SK-N-SH (cell line): ENCODE results near the gene RAD1.

Source experiments
- CHD2 ChIP-seq: fragments of 150-350 bp; IDR thresholded peaks from 2 replicates; pipeline ENCODE4 v1.6.1; 2018; ENCODE audit warnings: low read length; ENCODE audit not compliant: partially characterized antibody
- ELF1 ChIP-seq: IDR thresholded peaks from 2 replicates; pipeline ENCODE4 v1.4.0; 2012
- EP300 ChIP-seq, 2 experiments: IDR thresholded peaks; 2 replicates each; pipeline versions ENCODE4 v1.4.0 to v1.6.1; 2012; ENCODE audit warnings: borderline replicate concordance in 1 of 2, low read depth in 1 of 2, low read length in 1 of 2
- EZH2phosphoT487 ChIP-seq: fragments of 200-600 bp; sonication (generic); IDR thresholded peaks from 2 replicates; pipeline ENCODE4 v1.6.1; 2017; ENCODE audit warnings: low read depth, mixed run types, mild to moderate bottlenecking, antibody characterized with exemption, moderate library complexity, borderline replicate concordance
- FOXM1 ChIP-seq: IDR thresholded peaks from 2 replicates; pipeline ENCODE4 v1.4.0; 2012; ENCODE audit warnings: low read depth, mild to moderate bottlenecking
- GABPA ChIP-seq: IDR thresholded peaks from 2 replicates; pipeline ENCODE4 v1.4.0; 2012; ENCODE audit warnings: low read depth, mild to moderate bottlenecking
- GATA2 ChIP-seq: sonication (generic); formaldehyde crosslinking; IDR thresholded peaks from 2 replicates; pipeline ENCODE4 v1.5.0; 2020; ENCODE audit warnings: mild to moderate bottlenecking, missing genetic modification reagents
- JUND ChIP-seq: IDR thresholded peaks from 2 replicates; pipeline ENCODE4 v1.4.0; 2012
- POLR2AphosphoS5 ChIP-seq: IDR thresholded peaks from 2 replicates; pipeline ENCODE4 v1.6.1; 2012; ENCODE audit warnings: low read depth, low read length
- SMC3 ChIP-seq: IDR thresholded peaks from 2 replicates; pipeline ENCODE4 v1.6.1; 2012; ENCODE audit warnings: low read depth, low read length, improper control_type of control experiment
- YY1 ChIP-seq: IDR thresholded peaks from 2 replicates; pipeline ENCODE4 v1.4.0; 2012; ENCODE audit warnings: low read depth, mild to moderate bottlenecking
- TF ChIP-seq, protein P1 (sequence below): fragments of 200-600 bp; sonication (generic); IDR thresholded peaks from 2 replicates; pipeline ENCODE4 v1.6.1; 2017; ENCODE audit warnings: antibody characterized with exemption, mild to moderate bottlenecking, moderate library complexity
- TF ChIP-seq, protein P2 (sequence below): IDR thresholded peaks from 2 replicates; pipeline ENCODE4 v1.6.1; 2012; ENCODE audit warnings: mild to moderate bottlenecking, low read depth, low read length, moderate library complexity

- TF ChIP-seq GATA2 (CRISPR knock-in tag) (no peak), FOXM1 (no peak), POLR2AphosphoS5 (no peak), ELF1 (no peak), EZH2phosphoT487 (no peak), JUND (no peak), SMC3 (no peak), GABPA (no peak), CHD2 (no peak), EP300 (IDR thresholded peaks at IDR 0.05; ENCODE audit: borderline replicate concordance in 1 of 2, low read depth in 1 of 2, low read length in 1 of 2) (no peak), YY1 (no peak)
- TF ChIP-seq, protein P1, sequence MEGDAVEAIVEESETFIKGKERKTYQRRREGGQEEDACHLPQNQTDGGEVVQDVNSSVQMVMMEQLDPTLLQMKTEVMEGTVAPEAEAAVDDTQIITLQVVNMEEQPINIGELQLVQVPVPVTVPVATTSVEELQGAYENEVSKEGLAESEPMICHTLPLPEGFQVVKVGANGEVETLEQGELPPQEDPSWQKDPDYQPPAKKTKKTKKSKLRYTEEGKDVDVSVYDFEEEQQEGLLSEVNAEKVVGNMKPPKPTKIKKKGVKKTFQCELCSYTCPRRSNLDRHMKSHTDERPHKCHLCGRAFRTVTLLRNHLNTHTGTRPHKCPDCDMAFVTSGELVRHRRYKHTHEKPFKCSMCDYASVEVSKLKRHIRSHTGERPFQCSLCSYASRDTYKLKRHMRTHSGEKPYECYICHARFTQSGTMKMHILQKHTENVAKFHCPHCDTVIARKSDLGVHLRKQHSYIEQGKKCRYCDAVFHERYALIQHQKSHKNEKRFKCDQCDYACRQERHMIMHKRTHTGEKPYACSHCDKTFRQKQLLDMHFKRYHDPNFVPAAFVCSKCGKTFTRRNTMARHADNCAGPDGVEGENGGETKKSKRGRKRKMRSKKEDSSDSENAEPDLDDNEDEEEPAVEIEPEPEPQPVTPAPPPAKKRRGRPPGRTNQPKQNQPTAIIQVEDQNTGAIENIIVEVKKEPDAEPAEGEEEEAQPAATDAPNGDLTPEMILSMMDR, result no peak
- TF ChIP-seq, protein P2, sequence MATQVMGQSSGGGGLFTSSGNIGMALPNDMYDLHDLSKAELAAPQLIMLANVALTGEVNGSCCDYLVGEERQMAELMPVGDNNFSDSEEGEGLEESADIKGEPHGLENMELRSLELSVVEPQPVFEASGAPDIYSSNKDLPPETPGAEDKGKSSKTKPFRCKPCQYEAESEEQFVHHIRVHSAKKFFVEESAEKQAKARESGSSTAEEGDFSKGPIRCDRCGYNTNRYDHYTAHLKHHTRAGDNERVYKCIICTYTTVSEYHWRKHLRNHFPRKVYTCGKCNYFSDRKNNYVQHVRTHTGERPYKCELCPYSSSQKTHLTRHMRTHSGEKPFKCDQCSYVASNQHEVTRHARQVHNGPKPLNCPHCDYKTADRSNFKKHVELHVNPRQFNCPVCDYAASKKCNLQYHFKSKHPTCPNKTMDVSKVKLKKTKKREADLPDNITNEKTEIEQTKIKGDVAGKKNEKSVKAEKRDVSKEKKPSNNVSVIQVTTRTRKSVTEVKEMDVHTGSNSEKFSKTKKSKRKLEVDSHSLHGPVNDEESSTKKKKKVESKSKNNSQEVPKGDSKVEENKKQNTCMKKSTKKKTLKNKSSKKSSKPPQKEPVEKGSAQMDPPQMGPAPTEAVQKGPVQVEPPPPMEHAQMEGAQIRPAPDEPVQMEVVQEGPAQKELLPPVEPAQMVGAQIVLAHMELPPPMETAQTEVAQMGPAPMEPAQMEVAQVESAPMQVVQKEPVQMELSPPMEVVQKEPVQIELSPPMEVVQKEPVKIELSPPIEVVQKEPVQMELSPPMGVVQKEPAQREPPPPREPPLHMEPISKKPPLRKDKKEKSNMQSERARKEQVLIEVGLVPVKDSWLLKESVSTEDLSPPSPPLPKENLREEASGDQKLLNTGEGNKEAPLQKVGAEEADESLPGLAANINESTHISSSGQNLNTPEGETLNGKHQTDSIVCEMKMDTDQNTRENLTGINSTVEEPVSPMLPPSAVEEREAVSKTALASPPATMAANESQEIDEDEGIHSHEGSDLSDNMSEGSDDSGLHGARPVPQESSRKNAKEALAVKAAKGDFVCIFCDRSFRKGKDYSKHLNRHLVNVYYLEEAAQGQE, result no peak
These were observed 34.1 kb downstream of the RAD1 start for GRCh38 chr5:34881246-34881645.
